Heart left ventricle (tissue), 16 donors: ENCODE data around the gene LAMC1. TPM values are rescaled to one million over a fixed set of nuclear protein-coding genes. Genes with fewer than 3 reads are reported as not detected.

Experiments
- ATAC-seq, 4 donors: fragments of 200-7000 bp; cut with Tn5 transposase; one replicate each; pipeline ENCODE4 v1.9.1; 2020 to 2022; ENCODE audit warnings: moderate library complexity in 4 of 4, mild to moderate bottlenecking in 3 of 4, moderate number of reproducible peaks in 1 of 4
- DNase-seq, 5 donors: peaks; one replicate each; pipeline ENCODE4 v3.0.0-alpha.2; 2020
- H3K27ac ChIP-seq, 12 donors: fragments of 200-600 bp; sonication (generic) in 4 of 12; one replicate each; pipeline versions ENCODE4 v1.5.0 to v1.8.0; 2016 to 2022; ENCODE audit warnings: mild to moderate bottlenecking in 2 of 12
- H3K27me3 ChIP-seq, 9 donors: fragments of 200-600 bp; sonication (generic) in 2 of 9; one replicate each; pipeline versions ENCODE4 v1.5.1 to v1.8.0; 2016 to 2022; ENCODE audit warnings: mild to moderate bottlenecking in 3 of 9
- H3K36me3 ChIP-seq, 9 donors: fragments of 200-600 bp; sonication (generic) in 2 of 9; one replicate each; pipeline versions ENCODE4 v1.5.0 to v1.8.0; 2018 to 2022; ENCODE audit warnings: mild to moderate bottlenecking in 2 of 9
- H3K4me1 ChIP-seq, 12 donors: fragments of 200-600 bp; sonication (generic) in 4 of 12; one replicate each; pipeline versions ENCODE4 v1.5.0 to v1.8.0; 2016 to 2022; ENCODE audit warnings: mild to moderate bottlenecking in 3 of 12
- H3K4me3 ChIP-seq, 12 donors: fragments of 200-600 bp; sonication (generic) in 4 of 12; one replicate each; pipeline versions ENCODE4 v1.5.0 to v1.8.0; 2017 to 2022; ENCODE audit warnings: mild to moderate bottlenecking in 9 of 12, moderate library complexity in 4 of 12
- H3K9me3 ChIP-seq, 12 donors: fragments of 200-600 bp; sonication (generic) in 4 of 12; one replicate each; pipeline versions ENCODE4 v1.5.0 to v1.8.0; 2016 to 2022; ENCODE audit warnings: mild to moderate bottlenecking in 1 of 12
- POLR2A ChIP-seq, 2 donors: fragments of 450-650 bp; IDR thresholded peaks; one replicate each; pipeline ENCODE4 v1.6.1; 2017; ENCODE audit warnings: antibody characterized with exemption in 2 of 2, mild to moderate bottlenecking in 2 of 2, moderate library complexity in 2 of 2
- WGBS, 4 donors: extraction: QIAGEN DNeasy Blood & Tissue Kit in 2 of 4; methylation state at CpG; one replicate each; pipeline versions ENCODE4 v1.1.5 to v1.1.7; 2013 to 2018; 5-methylcytosine and 5-hydroxymethylcytosine counted together
- intact Hi-C, 10 donors: fragments of 100-400 bp; cut with DNase I; formaldehyde crosslinking; loops; one replicate each; pipeline versions ENCODE4 v1.11.1 to v1.14.2; 2022
- polyA plus RNA-seq, 2 donors: library from polyadenylated mRNA; stranded (reverse); fragments of 200-250 nt; gene quantifications; one replicate each; pipeline ENCODE4 v1.2.3, GENCODE V29; 2013
- total RNA-seq, 9 donors: library from RNA; depleted of rRNA in 2 of 9; stranded (reverse); fragments of >200 nt in 2 of 9; fragmentation: NEBNext Ultra II Directional in 3 of 9; extraction: Animal tissue kit (Norgen Biotek cat#: 25700) in 3 of 9; gene quantifications; one replicate each; pipeline versions ENCODE4 v1.1.0 to v1.2.4, GENCODE V29; 2016 to 2023
- TF ChIP-seq, protein P1 (sequence below), 12 donors: fragments of 200-600 bp; sonication (generic) in 4 of 12; IDR thresholded peaks; one replicate each; pipeline versions ENCODE4 v1.5.0 to v1.8.0; 2018 to 2022; ENCODE audit warnings: antibody characterized with exemption in 12 of 12, mild to moderate bottlenecking in 5 of 12
- donor health status: ischemic (EF 13 %, LVEDD 7.1; RV severe dilation, severe dysfunction).
- donor health status: healthy with polysubstance abuse.
- donor health status: DM: no; HTN: yes; CAD: no.
- donor health status: DM: no; HTN: no; CAD: no.
- donor health status: ischemic (EF 25% LVEDD 6.9; RV normal size, moderate dysfunction).
- donor health status: ischemic (EF 25% LVEDD 5.7; RV mildly dilated, moderate dysfunction).
- donor health status: healthy.
- donor health status: DM: yes; HTN: yes; CAD: no.
- donor health status: ischemic (EF 35%, LVEDD 5.7; RV mildly dilated, moderate dysfunction).
- donor health status: nonischemic (EF 11% LVEDD 7.7; RV severe dilation, severe dysfunction).
- donor health status: DM: yes; HTN: yes; CAD: no.
- donor health status: PGD.
- donor health status: ischemic (EF 29% LVEDD 5.4; RV normal size, mild dysfunction).
- donor health status: nonischemic (EF 23%, LVEDD 6.1; RV moderate dilation, normal function).

The LAMC1 gene
- total and polyA plus RNA-seq, 11 donors: 22.9 to 226 (median 119) TPM

DNA sequence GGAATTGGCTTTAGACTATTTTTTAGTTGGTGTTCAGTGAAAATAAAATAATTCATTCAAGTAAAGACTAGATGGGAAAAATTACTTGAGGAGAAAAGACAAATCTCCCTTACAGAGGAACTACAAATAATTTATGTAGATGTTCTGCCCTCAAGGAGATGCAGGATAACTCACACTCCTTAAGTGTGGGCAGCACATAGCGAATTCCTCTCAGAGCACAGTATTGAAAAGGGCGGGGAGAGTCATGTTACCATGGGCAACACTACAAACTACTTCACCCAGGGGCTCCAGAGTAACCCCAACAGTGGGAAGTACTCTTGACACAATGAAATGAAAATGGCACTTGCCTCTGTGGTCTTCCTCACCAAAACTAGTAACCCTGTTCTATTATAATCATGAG, 142.2 kb downstream of the LAMC1 start:
- TF ChIP-seq POLR2A (IDR thresholded peaks at IDR 0.05): no peak
- TF ChIP-seq, protein P1, sequence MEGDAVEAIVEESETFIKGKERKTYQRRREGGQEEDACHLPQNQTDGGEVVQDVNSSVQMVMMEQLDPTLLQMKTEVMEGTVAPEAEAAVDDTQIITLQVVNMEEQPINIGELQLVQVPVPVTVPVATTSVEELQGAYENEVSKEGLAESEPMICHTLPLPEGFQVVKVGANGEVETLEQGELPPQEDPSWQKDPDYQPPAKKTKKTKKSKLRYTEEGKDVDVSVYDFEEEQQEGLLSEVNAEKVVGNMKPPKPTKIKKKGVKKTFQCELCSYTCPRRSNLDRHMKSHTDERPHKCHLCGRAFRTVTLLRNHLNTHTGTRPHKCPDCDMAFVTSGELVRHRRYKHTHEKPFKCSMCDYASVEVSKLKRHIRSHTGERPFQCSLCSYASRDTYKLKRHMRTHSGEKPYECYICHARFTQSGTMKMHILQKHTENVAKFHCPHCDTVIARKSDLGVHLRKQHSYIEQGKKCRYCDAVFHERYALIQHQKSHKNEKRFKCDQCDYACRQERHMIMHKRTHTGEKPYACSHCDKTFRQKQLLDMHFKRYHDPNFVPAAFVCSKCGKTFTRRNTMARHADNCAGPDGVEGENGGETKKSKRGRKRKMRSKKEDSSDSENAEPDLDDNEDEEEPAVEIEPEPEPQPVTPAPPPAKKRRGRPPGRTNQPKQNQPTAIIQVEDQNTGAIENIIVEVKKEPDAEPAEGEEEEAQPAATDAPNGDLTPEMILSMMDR (IDR thresholded peaks at IDR 0.05): no peak
- no peaks in the 10 kb centered on the region for H3K27me3 ChIP-seq
- H3K27ac ChIP-seq: no peak overlapping the region
- no peak for DNase-seq
- WGBS, 4 donors: 94 to 98% (median 96%) methylated on average over 2 of the region's 2 CpGs
- H3K4me3 ChIP-seq: no peak overlapping the region
- no peaks in the 10 kb centered on the region for H3K9me3 ChIP-seq
- no peaks in the 10 kb centered on the region for H3K4me1 ChIP-seq
- H3K36me3 ChIP-seq: no peaks in the 10 kb centered on the region
- intact Hi-C loops: no loop called here
- no peak for ATAC-seq

- H3K9me3 ChIP-seq: no peaks in the 10 kb centered on the region
- no peaks in the 10 kb centered on the region for H3K27me3 ChIP-seq
- DNase-seq (no peak), ATAC-seq (no peak)
- H3K4me3 ChIP-seq: no peak overlapping the region
- no peaks in the 10 kb centered on the region for H3K36me3 ChIP-seq
- H3K27ac ChIP-seq: no peak overlapping the region
- intact Hi-C loops: no loop called here
- no peak for TF ChIP-seq POLR2A (IDR thresholded peaks at IDR 0.05)
- TF ChIP-seq, protein P1 (IDR thresholded peaks at IDR 0.05): no peak
- 96 to 98% (median 96%) methylated on average over 2 of the region's 2 CpGs for WGBS, 4 donors
- H3K4me1 ChIP-seq: no peaks in the 10 kb centered on the region
These were observed 143.2 kb downstream of the LAMC1 start for GRCh38 chr1:183166454-183166853.

DNA sequence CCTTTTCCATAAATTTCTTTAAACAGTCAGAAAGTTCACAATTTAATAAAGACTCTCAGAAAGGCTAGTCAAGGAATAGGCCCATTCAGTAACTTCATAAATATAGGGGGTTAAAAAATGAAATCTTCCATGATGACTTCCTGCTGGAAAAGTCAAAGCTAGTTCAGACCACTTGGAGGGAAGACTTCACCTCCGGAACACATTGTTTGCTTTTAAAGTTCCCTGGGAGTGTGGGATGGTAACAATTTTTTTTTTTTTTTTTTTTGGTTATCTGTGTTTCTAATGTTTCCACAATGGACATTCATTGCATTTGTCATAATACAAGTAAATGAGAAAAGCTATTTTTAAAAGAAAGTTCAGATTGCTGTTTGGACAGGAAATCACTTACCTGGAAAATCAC, 144.5 kb downstream of the LAMC1 start:
- 45 to 66% (median 60%) methylated on average over 1 of the region's 1 CpG for WGBS, 4 donors

GRCh38 chr1:183168308-183168707, 145.1 kb downstream of the LAMC1 start:
- no peak for DNase-seq
- WGBS, 4 donors: 67 to 85% (median 81%) methylated on average over 3 of the region's 3 CpGs
- Histone ChIP-seq H3K36me3 (no peaks in the 10 kb centered on the region), H3K27me3 (no peaks in the 10 kb centered on the region), H3K9me3 (no peaks in the 10 kb centered on the region), H3K4me1 (no peaks in the 10 kb centered on the region), H3K27ac (no peak overlapping the region), H3K4me3 (no peak overlapping the region)
- intact Hi-C loops: no loop called here
- no peak for ATAC-seq
- no peak for TF ChIP-seq POLR2A (IDR thresholded peaks at IDR 0.05)
- TF ChIP-seq, protein P1 (IDR thresholded peaks at IDR 0.05): no peak

More for the DNA sequence above, 144.5 kb downstream of the LAMC1 start:
- no peaks in the 10 kb centered on the region for H3K4me1 ChIP-seq
- no peaks in the 10 kb centered on the region for H3K36me3 ChIP-seq
- H3K27me3 ChIP-seq: no peaks in the 10 kb centered on the region
- no peak overlapping the region for H3K4me3 ChIP-seq
- no peak for TF ChIP-seq POLR2A (IDR thresholded peaks at IDR 0.05)
- TF ChIP-seq, protein P1 (IDR thresholded peaks at IDR 0.05): no peak
- no peak for DNase-seq
- intact Hi-C loops: no loop called here
- no peak overlapping the region for H3K27ac ChIP-seq
- no peaks in the 10 kb centered on the region for H3K9me3 ChIP-seq
- no peak for ATAC-seq
